Gastrocnemius medialis (tissue), 4 donors: Measurements from ENCODE around the gene KAZN.

Experiments used
- POLR2A ChIP-seq, 2 donors: fragments of 450-650 bp; IDR thresholded peaks; one replicate each; pipeline ENCODE4 v1.6.1; 2017; ENCODE audit warnings: antibody characterized with exemption in 2 of 2, mild to moderate bottlenecking in 2 of 2, moderate library complexity in 2 of 2
- TF ChIP-seq, protein P1 (sequence below), 5 experiments: fragments of 450-650 bp in 3 of 5; fragments of 200-600 bp in 2 of 5; sonication (generic) in 2 of 5; IDR thresholded peaks in 4 of 5; conservative IDR thresholded peaks in 1 of 5; 1 replicate in 4 of 5; 2 replicates in 1 of 5; pipeline ENCODE4 v1.5.1; 2016 to 2019; ENCODE audit warnings: antibody characterized with exemption in 5 of 5, mild to moderate bottlenecking in 3 of 5, moderate library complexity in 3 of 5

DNA sequence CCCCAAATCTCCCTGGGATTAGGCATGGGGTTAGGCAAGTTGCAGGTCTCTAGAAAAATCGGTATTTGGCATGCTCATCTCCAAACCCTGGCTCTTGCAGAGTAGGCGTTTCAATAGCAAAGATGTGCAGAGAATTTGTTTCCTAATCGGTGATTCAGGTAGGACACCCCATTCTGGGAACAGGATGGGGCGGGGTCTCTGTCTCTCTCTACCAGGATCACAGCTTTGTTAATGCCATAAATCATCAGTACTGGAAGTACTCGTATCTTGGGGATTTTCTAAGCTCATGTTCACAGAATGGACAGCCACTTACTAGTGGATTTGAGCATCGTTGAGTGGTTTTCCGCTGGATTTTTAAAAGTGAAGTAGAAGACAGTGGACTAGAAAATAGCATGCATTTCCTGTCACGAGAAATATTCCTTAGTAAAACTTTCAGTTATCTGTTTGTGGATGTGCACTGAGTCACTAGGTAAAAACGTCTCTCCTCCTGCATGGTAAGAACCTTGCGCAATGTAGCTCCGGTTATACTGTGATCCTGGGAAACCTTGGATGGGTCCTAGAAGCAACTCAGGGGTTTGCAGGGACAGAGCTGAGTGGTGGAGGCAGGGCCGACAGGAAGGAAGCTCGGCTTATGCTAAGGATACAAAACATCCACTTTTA lies 560.2 kb downstream of the KAZN start:
- TF ChIP-seq, protein P1, sequence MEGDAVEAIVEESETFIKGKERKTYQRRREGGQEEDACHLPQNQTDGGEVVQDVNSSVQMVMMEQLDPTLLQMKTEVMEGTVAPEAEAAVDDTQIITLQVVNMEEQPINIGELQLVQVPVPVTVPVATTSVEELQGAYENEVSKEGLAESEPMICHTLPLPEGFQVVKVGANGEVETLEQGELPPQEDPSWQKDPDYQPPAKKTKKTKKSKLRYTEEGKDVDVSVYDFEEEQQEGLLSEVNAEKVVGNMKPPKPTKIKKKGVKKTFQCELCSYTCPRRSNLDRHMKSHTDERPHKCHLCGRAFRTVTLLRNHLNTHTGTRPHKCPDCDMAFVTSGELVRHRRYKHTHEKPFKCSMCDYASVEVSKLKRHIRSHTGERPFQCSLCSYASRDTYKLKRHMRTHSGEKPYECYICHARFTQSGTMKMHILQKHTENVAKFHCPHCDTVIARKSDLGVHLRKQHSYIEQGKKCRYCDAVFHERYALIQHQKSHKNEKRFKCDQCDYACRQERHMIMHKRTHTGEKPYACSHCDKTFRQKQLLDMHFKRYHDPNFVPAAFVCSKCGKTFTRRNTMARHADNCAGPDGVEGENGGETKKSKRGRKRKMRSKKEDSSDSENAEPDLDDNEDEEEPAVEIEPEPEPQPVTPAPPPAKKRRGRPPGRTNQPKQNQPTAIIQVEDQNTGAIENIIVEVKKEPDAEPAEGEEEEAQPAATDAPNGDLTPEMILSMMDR (IDR thresholded peaks at IDR 0.05 in 4 of 5, conservative IDR thresholded peaks at IDR 0.05 in 1 of 5) = no peak
- no peak for TF ChIP-seq POLR2A (IDR thresholded peaks at IDR 0.05)
